AG04450 (cell line): ENCODE measurements around the gene MED8. TPM values are rescaled to one million over a fixed set of nuclear protein-coding genes. Genes with fewer than 3 reads are reported as not detected.

Experiments used
- CTCF ChIA-PET: fragments of 300-600, 350-600 bp; formaldehyde crosslinking; extraction: SDS; loops from one replicate; lab custom pipeline; 2022; ENCODE audit warnings: antibody characterized with exemption, inconsistent platforms; lab: Charles Lee
- POLR2A ChIA-PET: fragments of 350-600 bp; formaldehyde crosslinking; extraction: SDS; loops from one replicate; lab custom pipeline; 2021; ENCODE audit warnings: antibody characterized with exemption, inconsistent platforms; lab: Yijun Ruan, JAX
- DNase-seq: peaks from one replicate; pipeline ENCODE4 v3.0.0-alpha.2; 2011; ENCODE audit warnings: low read depth, low spot score
- H3K27ac ChIP-seq: one replicate; pipeline ENCODE4 v1.5.1; 2012; ENCODE audit warnings: low read depth, low read length, control low read depth
- H3K27me3 ChIP-seq: one replicate; pipeline ENCODE4 v1.6.0; 2012; ENCODE audit warnings: low read length; ENCODE audit not compliant: control insufficient read depth, insufficient read depth
- H3K4me3 ChIP-seq: 2 replicates; pipeline ENCODE4 v1.5.1; 2011; ENCODE audit warnings: mild to moderate bottlenecking, low read depth, low read length, control low read depth
- H3K9me3 ChIP-seq: 2 replicates; pipeline ENCODE4 v1.5.1; 2012; ENCODE audit warnings: low read length; ENCODE audit not compliant: control insufficient read depth, insufficient read depth
- CTCF ChIP-seq: IDR thresholded peaks from 2 replicates; pipeline ENCODE4 v1.5.1; 2011; ENCODE audit warnings: low read depth, low read length, control low read depth, inconsistent platforms
- polyA plus RNA-seq: library from polyadenylated mRNA; depleted of rRNA; stranded (reverse); fragments of >200 nt; gene quantifications from 2 replicates; pipeline ENCODE4 v1.2.3, GENCODE V29; 2011; rRNA removed

The MED8 gene
- polyA plus RNA-seq, 1 experiment: 59.3 TPM

- no peak for TF ChIP-seq CTCF
- CTCF ChIA-PET: no interaction called here
- DNase-seq: no peak
- H3K9me3 ChIP-seq: no peaks in the 10 kb centered on the region
- H3K4me3 ChIP-seq: no peak within 1 kb of the TSS
- H3K27me3 ChIP-seq: peaks cover 33% of the 10 kb centered on the region
- POLR2A ChIA-PET: no interaction called here
- no peak within 1 kb of the TSS for H3K27ac ChIP-seq
These were observed 52.0 kb downstream of the MED8 start, which contains the start of gene MPL for GRCh38 chr1:43337588-43337987. Gene MPL (plus strand): TSS chr1:43337818. CDS start chr1:43337849, 31 bp downstream.

DNA sequence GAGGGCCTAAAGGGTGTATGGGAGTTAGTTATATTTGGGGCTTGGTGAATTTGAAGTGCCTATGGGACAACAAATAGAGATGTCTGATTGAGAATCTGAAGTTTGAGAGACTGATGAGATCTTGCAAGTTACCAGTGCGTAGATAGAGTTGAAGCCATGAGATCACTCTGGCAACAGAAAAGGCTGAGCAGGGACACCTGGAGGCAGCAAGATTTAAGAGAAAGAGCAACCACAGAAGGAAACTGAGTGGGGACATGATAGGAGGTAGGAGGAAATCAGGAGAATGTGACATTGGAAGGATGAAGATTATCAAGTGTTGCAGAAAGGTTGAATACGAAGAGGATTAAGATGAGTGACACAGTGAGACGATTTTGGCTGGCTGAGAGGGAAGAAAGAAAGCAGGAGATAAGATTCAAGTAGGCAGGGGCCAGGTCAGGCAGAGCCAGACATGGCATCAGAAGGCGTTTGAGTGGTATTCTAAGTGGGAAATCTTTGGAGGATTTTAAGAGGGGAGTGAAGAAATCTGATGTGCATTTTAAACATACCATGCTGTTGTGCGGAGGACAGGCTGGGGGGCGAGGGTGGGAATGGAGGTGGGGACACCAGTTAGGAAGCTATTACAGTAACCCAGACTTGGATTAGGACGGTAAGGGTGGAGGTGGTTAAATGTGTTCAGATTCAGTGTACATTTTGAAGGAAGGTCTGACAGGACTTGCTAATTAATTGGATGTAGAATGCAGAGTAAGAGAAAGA is 55.0 kb downstream of the MED8 start:
- ChIA-PET CTCF (no interaction called here), POLR2A (no interaction called here)
- Histone ChIP-seq H3K9me3 (no peaks in the 10 kb centered on the region), H3K4me3 (no peak overlapping the region), H3K27ac (no peak overlapping the region), H3K27me3 (peaks cover 16% of the 10 kb centered on the region)
- DNase-seq: no peak
- TF ChIP-seq CTCF: no peak

Other genes with a start within 250 kb of the MED8 start
- gene EBNA1BP2, start 217.5 kb downstream of the MED8 start, polyA plus RNA-seq: 61.6 and 62.0 TPM in 2 replicates
- 0.55 and 0.58 TPM in 2 replicates for gene CFAP57, start 217.5 kb downstream of the MED8 start, polyA plus RNA-seq
- gene TMEM125, start 119.8 kb downstream of the MED8 start, polyA plus RNA-seq: not detected in 2 replicates
- not detected in 2 replicates for gene C1orf210, start 104.2 kb downstream of the MED8 start, polyA plus RNA-seq
- 0.76 and 1.3 TPM in 2 replicates for gene TIE1, start 88.8 kb downstream of the MED8 start, polyA plus RNA-seq
- gene MPL, start 52.0 kb downstream of the MED8 start, polyA plus RNA-seq: not detected in 2 replicates
- gene CDC20, start 30.8 kb downstream of the MED8 start, polyA plus RNA-seq: 22.8 and 27.5 TPM in 2 replicates
- 165 and 167 TPM in 2 replicates for gene ELOVL1, start 21.8 kb downstream of the MED8 start, polyA plus RNA-seq
- gene SZT2, start 99 bp upstream of the MED8 start, polyA plus RNA-seq: 9.4 and 10.4 TPM in 2 replicates
- 22.8 and 27.9 TPM in 2 replicates for gene HYI, start 64.1 kb upstream of the MED8 start, polyA plus RNA-seq
- gene PTPRF, start 141.1 kb upstream of the MED8 start, polyA plus RNA-seq: 68.3 and 72.0 TPM in 2 replicates